Central memory CD8-positive, alpha-beta T cell (primary cell): ENCODE measurements around the gene DDX49.
A peak's percentile ranks its signal among the peaks of the same experiment; 100 is the strongest.
"Not testable (repeated sequence)": the region's sequence is repeated elsewhere in the genome, so short reads cannot be mapped to it uniquely, and the experiment has no call there.

Source experiments
- ATAC-seq: fragments of 150-1000 bp; cut with Tn5 transposase; replicated peaks from 2 replicates; pipeline ENCODE4 v1.10.0; 2022; ENCODE audit warnings: mild to moderate bottlenecking, moderate FRiP score, moderate number of reproducible peaks; ENCODE audit not compliant: poor library complexity, severe bottlenecking; ENCODE audit errors: extremely low read depth
- DNase-seq, 2 donors: peaks; one replicate each; pipeline ENCODE4 v3.0.0; 2021; ENCODE audit warnings: low spot score in 2 of 2
- H3K27ac Mint-ChIP-seq: one replicate; pipeline ENCODE4 v1.8.0; 2022; ENCODE audit warnings: low read depth, mild to moderate bottlenecking, moderate library complexity, mixed read lengths
- H3K27me3 Mint-ChIP-seq: one replicate; pipeline ENCODE4 v1.8.0; 2022; ENCODE audit warnings: mixed read lengths
- H3K36me3 Mint-ChIP-seq: one replicate; pipeline ENCODE4 v1.8.0; 2022; ENCODE audit warnings: mild to moderate bottlenecking, moderate library complexity, mixed read lengths; ENCODE audit not compliant: insufficient read depth
- H3K4me1 Mint-ChIP-seq: one replicate; pipeline ENCODE4 v1.8.0; 2022; ENCODE audit warnings: mixed read lengths
- H3K4me3 Mint-ChIP-seq: one replicate; pipeline ENCODE4 v1.8.0; 2022; ENCODE audit warnings: mild to moderate bottlenecking, moderate library complexity, mixed read lengths
- H3K9me3 Mint-ChIP-seq: one replicate; pipeline ENCODE4 v1.8.0; 2022; ENCODE audit warnings: mixed read lengths

DDX49 gene

DNA sequence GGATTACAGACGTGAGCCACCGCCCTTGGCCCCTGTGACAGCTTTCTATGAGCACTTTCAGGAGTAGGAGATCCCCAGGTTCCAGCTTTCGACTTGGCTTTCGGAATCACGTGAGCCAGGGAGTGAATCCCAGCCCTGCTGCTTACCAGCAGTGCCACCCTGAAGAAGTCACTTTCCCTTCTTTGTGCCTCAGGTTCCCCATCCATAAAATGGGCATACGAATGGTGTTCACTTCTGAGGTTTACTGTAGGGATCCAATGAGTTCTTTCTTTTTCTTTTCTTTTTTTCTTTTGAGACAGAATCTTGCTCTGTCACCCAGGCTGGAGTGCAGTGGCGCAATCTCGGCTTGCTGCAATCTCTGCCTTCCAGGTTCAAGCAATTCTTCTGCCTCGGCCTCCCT, 25.8 kb downstream of the DDX49 start:
- H3K27me3 Mint-ChIP-seq: peaks cover 34% of the 10 kb centered on the region
- peaks cover 10% of the 10 kb centered on the region for H3K4me1 Mint-ChIP-seq
- H3K4me3 Mint-ChIP-seq: no peak overlapping the region
- H3K27ac Mint-ChIP-seq: no peak overlapping the region
- H3K36me3 Mint-ChIP-seq: no peaks in the 10 kb centered on the region
- H3K9me3 Mint-ChIP-seq: no peaks in the 10 kb centered on the region
- DNase-seq: no peak
- ATAC-seq: no peak

- peaks cover 6% of the 10 kb centered on the region for H3K4me1 Mint-ChIP-seq
- H3K4me3 Mint-ChIP-seq: no peak overlapping the region
- H3K27ac Mint-ChIP-seq: no peak overlapping the region
- ATAC-seq: no peak
- H3K36me3 Mint-ChIP-seq: no peaks in the 10 kb centered on the region
- no peaks in the 10 kb centered on the region for H3K9me3 Mint-ChIP-seq
- peaks cover 33% of the 10 kb centered on the region for H3K27me3 Mint-ChIP-seq
- no peak for DNase-seq
Observed at GRCh38 chr19:18946335-18946734, 26.8 kb downstream of the DDX49 start.

- H3K27ac Mint-ChIP-seq: no peak overlapping the region
- DNase-seq (no peak), ATAC-seq (no peak)
- no peak overlapping the region for H3K4me3 Mint-ChIP-seq
- H3K36me3 Mint-ChIP-seq: no peaks in the 10 kb centered on the region
- H3K27me3 Mint-ChIP-seq: peaks cover 27% of the 10 kb centered on the region
- H3K4me1 Mint-ChIP-seq: peaks cover 6% of the 10 kb centered on the region
- H3K9me3 Mint-ChIP-seq: no peaks in the 10 kb centered on the region
Observed at GRCh38 chr19:18946918-18947317, 27.4 kb downstream of the DDX49 start.

DNA sequence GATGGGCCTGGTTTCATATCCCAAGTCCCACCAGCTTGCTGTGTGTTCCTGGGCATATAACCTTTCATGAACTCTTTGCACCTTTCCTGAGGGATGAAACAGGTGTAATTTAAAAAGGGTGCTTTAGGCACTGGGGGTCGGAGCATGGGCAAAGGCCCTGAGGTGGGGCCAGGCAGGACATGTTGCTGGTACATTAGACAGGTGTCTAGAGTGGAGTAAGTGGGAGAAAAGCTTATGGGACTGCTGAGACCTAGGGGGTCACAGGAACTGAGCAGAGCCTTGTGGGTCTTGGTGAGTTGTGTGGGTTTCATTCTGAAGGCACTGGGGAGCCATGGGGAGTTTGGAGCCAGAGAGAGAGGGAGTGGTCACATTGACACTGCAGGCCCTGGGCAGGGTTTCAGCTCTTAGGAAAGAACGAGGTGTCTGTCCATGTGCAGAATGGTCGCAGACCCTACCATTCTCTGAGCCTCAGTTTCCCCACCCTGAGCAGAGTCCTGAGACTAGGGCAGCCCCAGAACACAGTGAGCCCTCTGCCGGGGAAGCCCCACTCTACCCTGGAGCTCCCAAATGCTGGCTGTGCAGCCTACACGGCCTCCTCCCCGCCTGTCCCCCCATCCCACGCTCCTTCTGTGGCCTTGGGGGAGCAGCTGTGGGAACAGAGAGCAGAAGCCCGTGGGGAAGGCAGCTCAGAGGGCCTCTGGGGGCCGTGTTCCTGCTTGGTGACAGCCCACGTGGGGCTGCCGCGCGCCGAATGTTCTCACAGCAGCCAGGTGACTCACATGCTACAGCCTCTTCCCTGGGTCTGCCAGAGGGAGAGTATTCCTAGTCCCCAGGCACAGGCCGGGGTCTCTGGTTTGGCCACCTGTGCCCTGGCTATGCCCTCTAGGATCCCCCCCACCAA, 28.8 kb downstream of the DDX49 start:
- DNase-seq: no peak

DNA sequence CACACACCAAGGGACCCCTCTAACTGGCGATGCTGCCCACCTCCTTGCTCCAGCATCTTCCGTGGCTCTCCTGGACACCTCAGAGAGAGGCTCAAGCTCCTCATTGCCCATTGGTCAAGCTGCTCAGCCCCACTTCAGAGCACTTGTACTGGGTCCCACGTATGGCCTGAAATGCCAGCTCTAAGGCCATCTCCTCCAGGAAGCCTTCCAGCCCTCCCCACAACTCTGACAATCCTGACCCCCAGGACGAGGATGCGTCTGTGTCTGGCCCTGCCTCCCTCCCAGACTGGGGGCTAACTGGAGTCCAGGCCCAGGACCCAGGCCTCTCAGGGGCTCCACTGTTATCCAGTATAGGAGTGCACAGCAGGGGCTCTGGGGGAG, 29.5 kb downstream of the DDX49 start:
- Mint-ChIP-seq H3K27ac (no peak overlapping the region), H3K4me1 (peaks cover 6% of the 10 kb centered on the region), H3K9me3 (no peaks in the 10 kb centered on the region), H3K4me3 (no peak overlapping the region), H3K36me3 (no peaks in the 10 kb centered on the region), H3K27me3 (peaks cover 12% of the 10 kb centered on the region)
- no peak for DNase-seq
- ATAC-seq: no peak

More for the DNA sequence above, 28.8 kb downstream of the DDX49 start:
- no peak for ATAC-seq
- peaks cover 13% of the 10 kb centered on the region for H3K27me3 Mint-ChIP-seq
- H3K4me3 Mint-ChIP-seq: no peak overlapping the region
- H3K4me1 Mint-ChIP-seq: peaks cover 6% of the 10 kb centered on the region
- H3K27ac Mint-ChIP-seq: no peak overlapping the region
- H3K9me3 Mint-ChIP-seq: no peaks in the 10 kb centered on the region
- H3K36me3 Mint-ChIP-seq: no peaks in the 10 kb centered on the region

DNA sequence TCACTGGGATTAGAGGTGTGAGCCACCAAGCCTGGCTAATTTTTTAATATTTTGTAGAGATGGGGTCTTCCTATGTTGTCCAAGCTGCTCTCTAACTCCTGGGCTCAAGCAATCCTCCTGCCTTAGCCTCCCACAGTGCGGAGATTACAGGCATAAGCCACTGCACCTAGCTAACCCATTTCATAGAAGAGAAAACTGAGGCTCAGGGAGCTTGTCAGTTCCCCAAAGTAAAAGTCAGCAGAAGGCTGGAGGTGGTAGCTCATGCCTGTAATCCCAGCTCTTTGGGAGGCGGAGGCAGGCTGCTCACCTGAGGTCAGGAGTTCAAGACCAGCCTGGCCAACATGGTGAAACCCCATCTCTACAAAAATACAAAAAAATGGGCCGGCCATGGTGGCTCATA, 30.3 kb downstream of the DDX49 start:
- ATAC-seq (no peak), DNase-seq (no peak)
- H3K36me3 Mint-ChIP-seq: no peaks in the 10 kb centered on the region
- peaks cover 6% of the 10 kb centered on the region for H3K4me1 Mint-ChIP-seq
- H3K27me3 Mint-ChIP-seq: peaks cover 12% of the 10 kb centered on the region
- no peak overlapping the region for H3K4me3 Mint-ChIP-seq
- H3K27ac Mint-ChIP-seq: no peak overlapping the region
- no peaks in the 10 kb centered on the region for H3K9me3 Mint-ChIP-seq

DNA sequence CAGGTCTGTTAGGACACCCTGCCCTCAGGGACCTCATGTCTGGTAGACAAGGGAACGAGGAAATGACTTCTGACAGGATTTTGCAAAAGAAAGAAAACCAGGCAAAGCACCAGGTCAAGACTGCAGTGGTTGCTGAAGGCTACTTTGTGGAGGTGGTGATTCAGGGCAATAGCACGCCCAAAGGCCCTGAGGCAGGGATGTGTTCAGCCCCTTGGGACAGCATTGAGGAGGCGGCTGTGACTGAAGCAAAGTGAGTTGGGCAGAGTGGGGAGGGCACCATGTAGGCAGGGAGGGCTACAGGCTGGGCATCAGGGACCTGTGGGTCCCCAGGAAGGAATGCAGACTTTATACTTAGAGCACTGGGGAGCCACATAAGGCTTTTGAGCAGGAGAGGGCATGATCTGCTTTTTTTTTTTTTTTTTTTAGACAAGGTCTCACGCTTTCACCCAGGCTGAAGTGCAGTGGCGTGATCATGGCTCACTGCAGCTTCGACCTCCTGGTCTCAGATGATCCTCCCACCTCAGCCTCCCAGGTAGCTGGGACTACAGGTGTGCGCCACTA, 32.3 kb downstream of the DDX49 start:
- Mint-ChIP-seq H3K9me3 (no peaks in the 10 kb centered on the region), H3K4me3 (no peak overlapping the region), H3K4me1 (no peaks in the 10 kb centered on the region), H3K27ac (no peak overlapping the region), H3K36me3 (no peaks in the 10 kb centered on the region), H3K27me3 (peaks cover 2% of the 10 kb centered on the region)
- ATAC-seq (no peak), DNase-seq (no peak)

DNA sequence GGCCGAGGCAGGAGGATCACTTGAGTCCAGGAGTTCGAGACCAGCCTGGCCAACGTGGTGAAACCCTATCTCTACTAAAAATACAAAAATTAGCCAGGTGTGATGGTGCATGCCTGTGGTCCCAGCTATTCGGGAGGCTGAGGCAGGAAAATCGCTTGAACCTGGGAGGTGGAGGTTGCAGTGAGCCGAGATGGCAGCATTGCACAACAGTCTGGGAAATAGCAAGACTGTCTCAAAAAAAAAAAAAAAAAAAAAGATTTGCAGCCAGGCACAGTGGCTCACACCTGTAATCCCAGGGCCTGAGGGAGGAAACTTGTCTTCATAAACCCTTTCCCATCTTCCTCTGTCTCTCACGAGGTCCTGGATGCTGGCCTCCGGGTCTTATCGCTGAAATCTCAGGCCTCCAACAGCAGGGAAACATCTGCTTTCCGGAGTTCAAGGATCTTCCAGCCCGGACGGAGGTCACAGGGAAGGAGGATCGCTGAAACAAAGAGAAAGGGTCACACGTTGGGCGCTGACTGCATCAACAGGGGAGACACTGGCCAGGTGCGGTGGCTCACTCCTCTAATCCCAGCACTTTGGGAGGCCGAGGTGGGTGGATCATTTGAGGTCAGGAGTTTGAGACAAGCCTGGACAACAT, 33.0 kb downstream of the DDX49 start:
- H3K36me3 Mint-ChIP-seq, H3K4me1 Mint-ChIP-seq, H3K27ac Mint-ChIP-seq, ATAC-seq, H3K4me3 Mint-ChIP-seq, H3K9me3 Mint-ChIP-seq, H3K27me3 Mint-ChIP-seq, DNase-seq: not testable (repeated sequence)

DNA sequence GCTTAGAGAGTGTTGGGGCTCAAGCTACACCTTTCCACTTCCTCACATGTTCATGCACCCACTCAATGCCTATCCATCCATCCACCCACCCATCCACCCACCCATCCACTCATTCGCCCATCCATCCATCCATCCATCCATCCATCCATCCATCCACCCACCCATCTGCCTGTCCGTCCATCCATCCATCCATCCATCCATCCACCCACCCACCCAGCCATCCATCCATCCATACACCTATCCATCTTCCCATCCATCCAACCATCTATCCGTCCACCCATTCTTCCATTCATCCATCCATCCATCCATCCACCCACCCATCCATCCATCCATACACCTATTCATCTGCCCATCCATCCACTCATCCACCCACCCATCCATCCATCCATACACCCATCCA, 34.6 kb downstream of the DDX49 start:
- no peaks in the 10 kb centered on the region for H3K36me3 Mint-ChIP-seq
- no peak for ATAC-seq
- H3K9me3 Mint-ChIP-seq: no peaks in the 10 kb centered on the region
- H3K4me1 Mint-ChIP-seq: no peaks in the 10 kb centered on the region
- no peak overlapping the region for H3K27ac Mint-ChIP-seq
- no peaks in the 10 kb centered on the region for H3K27me3 Mint-ChIP-seq
- no peak overlapping the region for H3K4me3 Mint-ChIP-seq
- no peak for DNase-seq

DNA sequence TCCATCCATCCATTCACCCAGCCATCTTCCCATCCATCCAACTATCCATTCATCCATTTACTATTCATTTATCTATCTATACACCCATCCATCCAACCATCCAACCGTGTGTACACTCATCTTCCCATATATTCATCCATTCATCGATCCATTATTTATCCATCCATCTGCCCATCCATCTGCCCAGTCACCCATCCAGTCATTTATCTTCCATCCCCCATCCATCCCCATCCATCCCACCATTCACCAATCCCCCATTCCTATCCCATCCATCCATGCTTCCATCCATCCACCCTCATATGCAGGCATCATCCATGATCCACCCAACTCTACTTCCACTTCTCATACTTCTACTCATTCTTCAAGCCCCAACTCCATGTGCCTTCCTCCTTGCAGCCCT, 35.5 kb downstream of the DDX49 start:
- H3K36me3 Mint-ChIP-seq: no peaks in the 10 kb centered on the region
- ATAC-seq: no peak
- no peaks in the 10 kb centered on the region for H3K9me3 Mint-ChIP-seq
- no peaks in the 10 kb centered on the region for H3K4me1 Mint-ChIP-seq
- H3K27me3 Mint-ChIP-seq: no peaks in the 10 kb centered on the region
- no peak overlapping the region for H3K4me3 Mint-ChIP-seq
- no peak overlapping the region for H3K27ac Mint-ChIP-seq
- DNase-seq: no peak

GRCh38 chr19:18960370-18960769, 40.9 kb downstream of the DDX49 start:
- Mint-ChIP-seq H3K4me3 (no peak overlapping the region), H3K4me1 (peaks cover 13% of the 10 kb centered on the region), H3K27ac (no peak overlapping the region), H3K36me3 (no peaks in the 10 kb centered on the region), H3K27me3 (peaks cover 29% of the 10 kb centered on the region), H3K9me3 (no peaks in the 10 kb centered on the region)
- ATAC-seq (no peak), DNase-seq (no peak)

GRCh38 chr19:18961767-18962620, 42.5 kb downstream of the DDX49 start:
- no peak overlapping the region for H3K4me3 Mint-ChIP-seq

More at GRCh38 chr19:18961767-18962620, 42.5 kb downstream of the DDX49 start:
- ATAC-seq (peak; percentile 46), DNase-seq (no peak)
- Mint-ChIP-seq H3K27me3 (peaks cover 38% of the 10 kb centered on the region), H3K36me3 (no peaks in the 10 kb centered on the region), H3K27ac (no peak overlapping the region), H3K9me3 (no peaks in the 10 kb centered on the region), H3K4me1 (peaks cover 13% of the 10 kb centered on the region)
